Measurements from ENCODE around the gene IGF2.

- TF ChIP-seq POLR2AphosphoS5 (IDR thresholded peaks at IDR 0.05) (no peak), EP300 (IDR thresholded peaks at IDR 0.05) (no peak), POLR2A (IDR thresholded peaks at IDR 0.05) (no peak)
Observed at GRCh38 chr11:2084721-2085120, 54.5 kb downstream of the IGF2 start.
